ENCODE measurements around the gene RIN1. TPM values are rescaled to one million over a fixed set of nuclear protein-coding genes. Genes with fewer than 3 reads are reported as not detected.

RIN1 gene
- total and polyA plus RNA-seq, 2 of the 13 experiments (the other 11 are each of a cell fraction or from before 2014, with no cell fraction given): 2.4 to 4.1 TPM

DNA sequence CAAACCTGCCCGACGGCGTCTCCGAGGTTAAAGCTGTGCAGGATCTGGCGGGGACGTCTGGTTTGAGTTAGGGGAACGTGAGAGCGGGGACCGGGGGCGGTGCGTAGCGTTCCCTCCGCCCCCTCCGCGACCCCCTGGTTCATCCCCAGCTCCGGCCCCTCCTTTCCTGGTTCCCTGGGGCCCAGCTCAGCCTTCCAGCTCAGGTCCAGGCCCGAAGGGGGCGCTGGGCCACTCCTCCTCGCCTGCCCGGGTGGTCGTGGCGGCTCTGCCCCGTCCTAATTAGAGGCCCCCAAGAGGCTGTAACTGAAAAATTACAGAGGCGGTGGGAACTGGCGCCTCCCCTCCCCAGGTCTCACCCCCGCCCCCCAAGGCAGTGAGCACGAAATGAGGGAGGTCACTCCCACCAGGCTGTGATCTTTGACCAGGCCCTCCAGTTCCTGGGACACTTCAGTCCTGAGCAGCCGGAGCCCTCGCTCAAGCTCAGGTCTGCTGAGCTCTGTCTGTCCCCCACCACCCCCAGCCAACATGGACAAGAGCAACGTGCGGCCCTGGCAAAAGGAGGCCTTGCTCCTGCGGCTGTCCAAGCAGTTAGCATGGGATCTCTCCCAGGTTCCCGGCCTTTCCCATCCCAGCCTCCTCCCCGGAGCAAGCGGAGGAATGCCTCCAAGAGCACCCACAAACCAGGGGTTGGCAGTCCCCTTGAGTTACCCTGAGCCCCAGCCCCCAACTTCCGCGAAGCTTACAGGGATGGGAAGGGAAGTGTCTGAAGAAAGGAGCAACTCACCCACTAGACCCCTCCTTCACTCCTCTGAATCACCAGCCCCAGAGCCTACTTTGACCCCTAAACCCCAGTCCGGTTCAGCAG lies 22.7 kb downstream of the RIN1 start (continued):
- TF ChIP-seq RBM39 (IDR thresholded peaks at IDR 0.05; ENCODE audit: low read depth, low read length, poor library complexity, severe bottlenecking) (no peak), JARID2 (CRISPR knock-in tag; IDR thresholded peaks at IDR 0.05; ENCODE audit: insufficient replicate concordance) (peak; percentile 9), ZNF3 (CRISPR knock-in tag; IDR thresholded peaks at IDR 0.05) (no peak), SPEN (CRISPR knock-in tag; IDR thresholded peaks at IDR 0.05; ENCODE audit: low read depth) (peak; percentile 76; the same call in 1 of the 2 replicates), ERF (CRISPR knock-in tag; IDR thresholded peaks at IDR 0.05) (0 out of 2 replicates have a peak, but pooled peaks have one; percentile 46), ZNF547 (CRISPR knock-in tag; IDR thresholded peaks at IDR 0.05) (no peak), SNAPC2 (CRISPR knock-in tag; IDR thresholded peaks at IDR 0.05) (no peak), CEBPB (IDR thresholded peaks at IDR 0.05; ENCODE audit: borderline replicate concordance, low read depth, low read length) (no peak), ZNF777 (CRISPR knock-in tag; IDR thresholded peaks at IDR 0.05) (peak; percentile 20; the same call in 1 of the 2 replicates), ZNF101 (CRISPR knock-in tag; IDR thresholded peaks at IDR 0.05; ENCODE audit: borderline replicate concordance, low read depth) (no peak)
- TF ChIP-seq, protein P1, sequence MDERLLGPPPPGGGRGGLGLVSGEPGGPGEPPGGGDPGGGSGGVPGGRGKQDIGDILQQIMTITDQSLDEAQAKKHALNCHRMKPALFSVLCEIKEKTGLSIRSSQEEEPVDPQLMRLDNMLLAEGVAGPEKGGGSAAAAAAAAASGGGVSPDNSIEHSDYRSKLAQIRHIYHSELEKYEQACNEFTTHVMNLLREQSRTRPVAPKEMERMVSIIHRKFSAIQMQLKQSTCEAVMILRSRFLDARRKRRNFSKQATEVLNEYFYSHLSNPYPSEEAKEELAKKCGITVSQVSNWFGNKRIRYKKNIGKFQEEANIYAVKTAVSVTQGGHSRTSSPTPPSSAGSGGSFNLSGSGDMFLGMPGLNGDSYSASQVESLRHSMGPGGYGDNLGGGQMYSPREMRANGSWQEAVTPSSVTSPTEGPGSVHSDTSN (CRISPR knock-in tag; IDR thresholded peaks at IDR 0.05): no peak
- TF ChIP-seq, protein P2, sequence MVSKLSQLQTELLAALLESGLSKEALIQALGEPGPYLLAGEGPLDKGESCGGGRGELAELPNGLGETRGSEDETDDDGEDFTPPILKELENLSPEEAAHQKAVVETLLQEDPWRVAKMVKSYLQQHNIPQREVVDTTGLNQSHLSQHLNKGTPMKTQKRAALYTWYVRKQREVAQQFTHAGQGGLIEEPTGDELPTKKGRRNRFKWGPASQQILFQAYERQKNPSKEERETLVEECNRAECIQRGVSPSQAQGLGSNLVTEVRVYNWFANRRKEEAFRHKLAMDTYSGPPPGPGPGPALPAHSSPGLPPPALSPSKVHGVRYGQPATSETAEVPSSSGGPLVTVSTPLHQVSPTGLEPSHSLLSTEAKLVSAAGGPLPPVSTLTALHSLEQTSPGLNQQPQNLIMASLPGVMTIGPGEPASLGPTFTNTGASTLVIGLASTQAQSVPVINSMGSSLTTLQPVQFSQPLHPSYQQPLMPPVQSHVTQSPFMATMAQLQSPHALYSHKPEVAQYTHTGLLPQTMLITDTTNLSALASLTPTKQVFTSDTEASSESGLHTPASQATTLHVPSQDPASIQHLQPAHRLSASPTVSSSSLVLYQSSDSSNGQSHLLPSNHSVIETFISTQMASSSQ (IDR thresholded peaks at IDR 0.05; ENCODE audit: low read depth): no peak
- TF ChIP-seq, protein P2 (CRISPR knock-in tag; IDR thresholded peaks at IDR 0.05; ENCODE audit: borderline replicate concordance): no peak
- TF ChIP-seq, protein P3, sequence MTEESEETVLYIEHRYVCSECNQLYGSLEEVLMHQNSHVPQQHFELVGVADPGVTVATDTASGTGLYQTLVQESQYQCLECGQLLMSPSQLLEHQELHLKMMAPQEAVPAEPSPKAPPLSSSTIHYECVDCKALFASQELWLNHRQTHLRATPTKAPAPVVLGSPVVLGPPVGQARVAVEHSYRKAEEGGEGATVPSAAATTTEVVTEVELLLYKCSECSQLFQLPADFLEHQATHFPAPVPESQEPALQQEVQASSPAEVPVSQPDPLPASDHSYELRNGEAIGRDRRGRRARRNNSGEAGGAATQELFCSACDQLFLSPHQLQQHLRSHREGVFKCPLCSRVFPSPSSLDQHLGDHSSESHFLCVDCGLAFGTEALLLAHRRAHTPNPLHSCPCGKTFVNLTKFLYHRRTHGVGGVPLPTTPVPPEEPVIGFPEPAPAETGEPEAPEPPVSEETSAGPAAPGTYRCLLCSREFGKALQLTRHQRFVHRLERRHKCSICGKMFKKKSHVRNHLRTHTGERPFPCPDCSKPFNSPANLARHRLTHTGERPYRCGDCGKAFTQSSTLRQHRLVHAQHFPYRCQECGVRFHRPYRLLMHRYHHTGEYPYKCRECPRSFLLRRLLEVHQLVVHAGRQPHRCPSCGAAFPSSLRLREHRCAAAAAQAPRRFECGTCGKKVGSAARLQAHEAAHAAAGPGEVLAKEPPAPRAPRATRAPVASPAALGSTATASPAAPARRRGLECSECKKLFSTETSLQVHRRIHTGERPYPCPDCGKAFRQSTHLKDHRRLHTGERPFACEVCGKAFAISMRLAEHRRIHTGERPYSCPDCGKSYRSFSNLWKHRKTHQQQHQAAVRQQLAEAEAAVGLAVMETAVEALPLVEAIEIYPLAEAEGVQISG (CRISPR knock-in tag; IDR thresholded peaks at IDR 0.05): 0 out of 2 replicates have a peak, but pooled peaks have one; percentile 2
- TF ChIP-seq, protein P4, sequence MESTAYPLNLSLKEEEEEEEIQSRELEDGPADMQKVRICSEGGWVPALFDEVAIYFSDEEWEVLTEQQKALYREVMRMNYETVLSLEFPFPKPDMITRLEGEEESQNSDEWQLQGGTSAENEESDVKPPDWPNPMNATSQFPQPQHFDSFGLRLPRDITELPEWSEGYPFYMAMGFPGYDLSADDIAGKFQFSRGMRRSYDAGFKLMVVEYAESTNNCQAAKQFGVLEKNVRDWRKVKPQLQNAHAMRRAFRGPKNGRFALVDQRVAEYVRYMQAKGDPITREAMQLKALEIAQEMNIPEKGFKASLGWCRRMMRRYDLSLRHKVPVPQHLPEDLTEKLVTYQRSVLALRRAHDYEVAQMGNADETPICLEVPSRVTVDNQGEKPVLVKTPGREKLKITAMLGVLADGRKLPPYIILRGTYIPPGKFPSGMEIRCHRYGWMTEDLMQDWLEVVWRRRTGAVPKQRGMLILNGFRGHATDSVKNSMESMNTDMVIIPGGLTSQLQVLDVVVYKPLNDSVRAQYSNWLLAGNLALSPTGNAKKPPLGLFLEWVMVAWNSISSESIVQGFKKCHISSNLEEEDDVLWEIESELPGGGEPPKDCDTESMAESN (CRISPR knock-in tag; conservative IDR thresholded peaks at IDR 0.05): 0 out of 2 replicates have a peak, but pooled peaks have one; percentile 3

Data from HepG2 (cell line).